SK-N-SH (cell line): ENCODE data around the gene PHTF1. TPM values are rescaled to one million over a fixed set of nuclear protein-coding genes. Genes with fewer than 3 reads are reported as not detected.

Experiments
- CTCF ChIA-PET: fragments of 300-600, 350-600 bp; formaldehyde crosslinking; extraction: SDS; loops from one replicate; lab custom pipeline; 2021; lab: Yijun Ruan, JAX
- POLR2A ChIA-PET: fragments of 350-600 bp; sonication (Branson Sonifier 250); formaldehyde crosslinking; extraction: SDS; loops from one replicate; lab custom pipeline; 2020; ENCODE audit warnings: antibody characterized with exemption, inconsistent platforms; lab: Yijun Ruan, JAX
- DNase-seq: peaks from one replicate; pipeline ENCODE4 v3.0.0; 2012
- H2AFZ ChIP-seq: fragments of 200-600 bp; sonication (generic); 2 replicates; pipeline ENCODE4 v1.8.1; 2016; ENCODE audit warnings: antibody characterized with exemption, mild to moderate bottlenecking, low read depth
- H3F3A ChIP-seq: fragments of 200-600 bp; sonication (generic); replicated peaks from 2 replicates; pipeline ENCODE3; 2016; ENCODE audit warnings: antibody characterized with exemption, mild to moderate bottlenecking; ENCODE audit not compliant: insufficient read depth
- H3K27ac ChIP-seq, 2 experiments: fragments of 200-500 bp in 1 of 2; fragments of 200-600 bp in 1 of 2; sonication (Bioruptor generic) in 1 of 2; sonication (generic), shearing (Covaris generic) in 1 of 2; 2 replicates each; pipeline versions ENCODE4 v1.5.1 to v1.6.1; 2014 to 2016; ENCODE audit warnings: low read depth in 2 of 2, inconsistent platforms in 1 of 2, low read length in 1 of 2, mild to moderate bottlenecking in 1 of 2, mixed read lengths in 1 of 2
- H3K27me3 ChIP-seq: fragments of 200-600 bp; sonication (generic), shearing (Covaris generic); 2 replicates; pipeline ENCODE4 v1.6.1; 2016; ENCODE audit warnings: mixed run types; ENCODE audit not compliant: insufficient read depth
- H3K36me3 ChIP-seq, 2 experiments: fragments of 200-500 bp in 1 of 2; fragments of 200-600 bp in 1 of 2; sonication (Bioruptor generic) in 1 of 2; sonication (generic) in 1 of 2; replicated peaks in 1 of 2; 2 replicates each; pipeline versions ENCODE3 to v1.5.1; 2014 to 2016; ENCODE audit warnings: low read length in 1 of 2, mild to moderate bottlenecking in 1 of 2; ENCODE audit not compliant: insufficient read depth in 2 of 2, control insufficient read depth in 1 of 2
- H3K4me1 ChIP-seq, 2 experiments: fragments of 200-500 bp in 1 of 2; fragments of 200-600 bp in 1 of 2; sonication (Bioruptor generic) in 1 of 2; sonication (generic), shearing (Covaris generic) in 1 of 2; 2 replicates each; pipeline versions ENCODE4 v1.5.1 to v1.6.1; 2014 to 2016; ENCODE audit warnings: low read depth in 1 of 2, low read length in 1 of 2, mixed run types in 1 of 2; ENCODE audit not compliant: insufficient read depth in 2 of 2, control insufficient read depth in 1 of 2
- H3K4me2 ChIP-seq: fragments of 200-600 bp; sonication (generic), shearing (Covaris generic); 2 replicates; pipeline ENCODE4 v1.6.1; 2017; ENCODE audit warnings: mixed run types
- H3K4me3 ChIP-seq, 2 experiments: fragments of 200-500 bp in 1 of 2; fragments of 200-600 bp in 1 of 2; sonication (Bioruptor generic) in 1 of 2; sonication (generic), shearing (Covaris generic) in 1 of 2; 2 replicates each; pipeline versions ENCODE4 v1.5.1 to v1.8.1; 2014 to 2016; ENCODE audit warnings: low read depth in 2 of 2, inconsistent platforms in 1 of 2, low read length in 1 of 2, mild to moderate bottlenecking in 1 of 2, mixed read lengths in 1 of 2, moderate library complexity in 1 of 2
- H3K79me2 ChIP-seq: fragments of 200-600 bp; sonication (generic); 2 replicates; pipeline ENCODE4 v1.8.1; 2017; ENCODE audit warnings: mild to moderate bottlenecking; ENCODE audit not compliant: insufficient read depth
- H3K9ac ChIP-seq: fragments of 200-600 bp; sonication (generic); 2 replicates; pipeline ENCODE4 v1.6.1; 2017; ENCODE audit warnings: mixed run types
- H3K9me2 ChIP-seq: fragments of 200-600 bp; sonication (generic); 2 replicates; pipeline ENCODE4 v1.6.1; 2017; ENCODE audit warnings: mixed run types
- H3K9me3 ChIP-seq: fragments of 200-600 bp; sonication (generic); 2 replicates; pipeline ENCODE4 v1.6.1; 2017; ENCODE audit warnings: mixed run types, mild to moderate bottlenecking, moderate library complexity
- H4K20me1 ChIP-seq: fragments of 200-600 bp; sonication (generic); 2 replicates; pipeline ENCODE4 v1.6.1; 2017; ENCODE audit warnings: mild to moderate bottlenecking, mixed run types; ENCODE audit not compliant: insufficient read depth
- ELF1 ChIP-seq: IDR thresholded peaks from 2 replicates; pipeline ENCODE4 v1.4.0; 2012
- EZH2phosphoT487 ChIP-seq: fragments of 200-600 bp; sonication (generic); IDR thresholded peaks from 2 replicates; pipeline ENCODE4 v1.6.1; 2017; ENCODE audit warnings: low read depth, mixed run types, mild to moderate bottlenecking, antibody characterized with exemption, moderate library complexity, borderline replicate concordance
- FOSL2 ChIP-seq: IDR thresholded peaks from 2 replicates; pipeline ENCODE4 v1.4.0; 2012; ENCODE audit warnings: low read depth, mild to moderate bottlenecking, moderate library complexity, borderline replicate concordance
- GABPA ChIP-seq: IDR thresholded peaks from 2 replicates; pipeline ENCODE4 v1.4.0; 2012; ENCODE audit warnings: low read depth, mild to moderate bottlenecking
- GATA2 ChIP-seq: sonication (generic); formaldehyde crosslinking; IDR thresholded peaks from 2 replicates; pipeline ENCODE4 v1.5.0; 2020; ENCODE audit warnings: mild to moderate bottlenecking, missing genetic modification reagents
- JUND ChIP-seq: IDR thresholded peaks from 2 replicates; pipeline ENCODE4 v1.4.0; 2012
- MAX ChIP-seq: IDR thresholded peaks from 2 replicates; pipeline ENCODE4 v1.4.0; 2012; ENCODE audit warnings: low read depth
- MEF2A ChIP-seq: IDR thresholded peaks from 2 replicates; pipeline ENCODE4 v1.4.0; 2012; ENCODE audit warnings: low read depth, borderline replicate concordance
- NRF1 ChIP-seq: IDR thresholded peaks from 2 replicates; pipeline ENCODE4 v1.6.1; 2012; ENCODE audit warnings: low read depth, mild to moderate bottlenecking, low read length
- PBX3 ChIP-seq: IDR thresholded peaks from 2 replicates; pipeline ENCODE4; 2012
- RCOR1 ChIP-seq: fragments of 150-350 bp; IDR thresholded peaks from 2 replicates; pipeline ENCODE4 v1.6.1; 2017; ENCODE audit warnings: antibody characterized with exemption, low read length
- REST ChIP-seq: IDR thresholded peaks from 2 replicates; pipeline ENCODE4 v1.6.1; 2012; ENCODE audit warnings: mild to moderate bottlenecking, low read depth, low read length, moderate library complexity
- TEAD4 ChIP-seq: IDR thresholded peaks from 2 replicates; pipeline ENCODE4 v1.4.0; 2012; ENCODE audit warnings: mild to moderate bottlenecking, borderline replicate concordance; ENCODE audit not compliant: insufficient read depth
- USF1 ChIP-seq: IDR thresholded peaks from 2 replicates; pipeline ENCODE4 v1.4.0; 2012; ENCODE audit warnings: low read depth, borderline replicate concordance
- YY1 ChIP-seq: IDR thresholded peaks from 2 replicates; pipeline ENCODE4 v1.4.0; 2012; ENCODE audit warnings: low read depth, mild to moderate bottlenecking
- WGBS: methylation state at CpG from one replicate; pipeline ENCODE4 v1.1.6; 2017; ENCODE audit warnings: low lambda C conversion rate; 5-methylcytosine and 5-hydroxymethylcytosine counted together
- polyA plus RNA-seq, 3 experiments: library from polyadenylated mRNA; depleted of rRNA; stranded (reverse); fragments of >200 nt; gene quantifications; 2 replicates each; pipeline ENCODE4 v1.2.3, GENCODE V29; 2012

Gene PHTF1
- polyA plus RNA-seq, 1 of the 3 experiments (the other 2 are of a cell fraction), result 10.8 TPM

GRCh38 chr1:113751516-113751915 is 7.8 kb downstream of the PHTF1 start:
- Histone ChIP-seq H4K20me1 (no peaks in the 10 kb centered on the region), H3K9me2 (no peaks in the 10 kb centered on the region), H3K4me3 (no peak overlapping the region), H3K36me3 (peaks cover 14 to 54% of the 10 kb centered on the region in 2 experiments), H3K79me2 (peaks cover 44% of the 10 kb centered on the region), H3K9me3 (no peaks in the 10 kb centered on the region), H3K4me2 (no peak overlapping the region), H3K9ac (no peak overlapping the region), H3K27me3 (no peaks in the 10 kb centered on the region), H2AFZ (no peak overlapping the region), H3K27ac (no peak overlapping the region), H3K4me1 (peaks cover 0 to 8% of the 10 kb centered on the region in 2 experiments; a peak in 2 of 4 replicates), H3F3A (peaks cover 13% of the 10 kb centered on the region)
- WGBS, result 97% methylated on average over 1 of the region's 1 CpG
- TF ChIP-seq ELF1 (no peak), PBX3 (no peak), REST (no peak), EZH2phosphoT487 (no peak)
- CTCF ChIA-PET, result interaction anchor here (1.0 kb wide), 1 partner anchor 679 kb away, joined by 3 read pairs; the partner anchor contains the start of gene LRIG2
- POLR2A ChIA-PET, result no interaction called here
- no peak for DNase-seq

GRCh38 chr1:113751114-113751513 is 8.2 kb downstream of the PHTF1 start:
- ChIA-PET POLR2A (no interaction called here), CTCF (interaction anchor here (1.0 kb wide), 1 partner anchor 679 kb away, joined by 3 read pairs; the partner anchor contains the start of gene LRIG2)
- H3K79me2 ChIP-seq, result peaks cover 43% of the 10 kb centered on the region

More at GRCh38 chr1:113751114-113751513, 8.2 kb downstream of the PHTF1 start:
- Histone ChIP-seq H3K9ac (no peak overlapping the region), H3K4me1 (peaks cover 0 to 8% of the 10 kb centered on the region in 2 experiments; a peak in 1 of 4 replicates), H4K20me1 (no peaks in the 10 kb centered on the region), H3K27me3 (no peaks in the 10 kb centered on the region), H3K27ac (no peak overlapping the region), H3K4me3 (no peak overlapping the region), H3K9me3 (no peaks in the 10 kb centered on the region), H3K4me2 (no peak overlapping the region), H3F3A (peaks cover 13% of the 10 kb centered on the region), H3K9me2 (no peaks in the 10 kb centered on the region), H3K36me3 (peaks cover 18 to 56% of the 10 kb centered on the region in 2 experiments), H2AFZ (no peak overlapping the region)
- TF ChIP-seq MAX (no peak), TEAD4 (no peak), RCOR1 (no peak), YY1 (no peak), JUND (no peak), EZH2phosphoT487 (no peak), GATA2 (CRISPR knock-in tag) (no peak), REST (no peak), FOSL2 (no peak), ELF1 (no peak), MEF2A (no peak), USF1 (no peak), GABPA (no peak), NRF1 (no peak)
- DNase-seq, result no peak
